ENCODE measurements around the gene MICALL1.
"Not testable (repeated sequence)": the region's sequence is repeated elsewhere in the genome, so short reads cannot be mapped to it uniquely, and the experiment has no call there.

MICALL1 gene

DNA sequence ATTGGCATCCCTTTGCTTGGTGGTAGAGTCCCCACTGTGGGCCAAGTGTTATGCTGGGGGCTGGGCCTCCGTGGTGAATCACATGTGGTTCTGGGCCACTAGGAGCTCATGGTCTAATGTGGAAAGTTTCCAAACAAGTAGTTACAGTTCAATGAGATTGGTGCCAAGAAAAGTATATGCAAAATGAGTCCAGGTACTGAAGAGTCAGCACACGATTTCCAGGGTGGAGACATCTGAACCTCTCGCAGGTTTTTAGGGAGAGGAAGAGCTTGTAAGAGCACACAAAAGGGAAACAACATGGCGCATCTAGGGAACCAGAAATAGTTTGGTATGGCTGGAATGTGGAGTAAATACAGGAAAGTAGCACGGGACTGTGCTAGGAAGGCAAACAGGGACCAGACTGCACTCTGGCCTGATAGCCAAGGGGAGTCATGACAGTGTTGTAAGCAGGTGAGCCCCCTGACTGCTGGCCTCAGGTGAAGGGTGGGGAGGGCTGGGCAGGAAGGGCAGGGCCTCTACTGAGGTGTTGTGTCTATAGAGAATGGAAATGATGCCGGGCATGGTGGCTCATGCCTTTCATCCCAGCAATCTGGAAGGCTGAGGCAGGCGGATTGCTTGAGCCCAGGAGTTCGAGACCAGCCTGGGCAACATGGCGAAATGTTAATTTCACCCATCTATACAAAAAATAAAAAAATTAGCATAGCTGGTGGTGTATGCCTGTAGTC, 60.0 kb downstream of the MICALL1 start:
- no peak for DNase-seq

GRCh38 chr22:37967147-37967546, 61.0 kb downstream of the MICALL1 start:
- no peak for DNase-seq

GRCh38 chr22:37967637-37968451, 61.7 kb downstream of the MICALL1 start:
- DNase-seq: no peak

DNA sequence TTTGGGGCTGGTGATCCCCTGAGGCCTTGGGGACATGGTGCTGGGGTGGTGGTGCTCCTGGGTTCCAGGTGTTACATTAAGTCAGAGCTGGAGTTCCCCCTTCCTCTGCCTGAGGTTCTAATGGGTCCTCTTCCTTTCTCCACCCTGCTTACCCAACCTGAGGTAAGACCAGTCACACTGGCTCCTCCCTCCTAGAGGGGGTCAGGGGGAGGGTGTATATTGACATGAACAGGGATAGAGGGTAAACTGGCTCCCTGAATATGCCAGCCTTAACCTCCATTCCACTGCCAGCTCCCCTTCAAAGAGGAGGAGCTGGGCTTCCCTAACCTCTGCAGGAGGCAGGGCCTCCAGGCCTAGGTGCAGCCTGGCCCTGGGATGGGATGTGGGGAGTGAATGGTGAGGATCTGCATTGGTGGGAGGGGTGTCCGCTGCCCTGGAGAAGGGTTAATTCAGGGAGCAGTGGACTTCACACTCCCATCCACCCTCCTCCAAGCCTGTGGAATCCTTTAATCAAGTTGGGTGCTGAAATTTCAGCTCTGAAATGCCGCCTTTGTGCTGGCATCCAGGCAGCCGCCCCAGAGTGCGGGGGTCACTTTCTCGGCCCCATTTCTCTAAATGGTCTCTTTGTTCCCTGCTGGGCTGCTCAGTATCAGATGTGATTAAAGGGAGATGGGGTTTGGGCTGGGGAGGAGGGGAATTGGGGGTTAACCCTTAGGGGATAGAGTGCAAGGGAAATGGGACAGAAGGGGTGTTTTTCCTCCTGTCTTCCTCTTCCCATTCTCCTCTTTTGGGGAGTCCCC, 62.6 kb downstream of the MICALL1 start:
- no peak for DNase-seq

DNA sequence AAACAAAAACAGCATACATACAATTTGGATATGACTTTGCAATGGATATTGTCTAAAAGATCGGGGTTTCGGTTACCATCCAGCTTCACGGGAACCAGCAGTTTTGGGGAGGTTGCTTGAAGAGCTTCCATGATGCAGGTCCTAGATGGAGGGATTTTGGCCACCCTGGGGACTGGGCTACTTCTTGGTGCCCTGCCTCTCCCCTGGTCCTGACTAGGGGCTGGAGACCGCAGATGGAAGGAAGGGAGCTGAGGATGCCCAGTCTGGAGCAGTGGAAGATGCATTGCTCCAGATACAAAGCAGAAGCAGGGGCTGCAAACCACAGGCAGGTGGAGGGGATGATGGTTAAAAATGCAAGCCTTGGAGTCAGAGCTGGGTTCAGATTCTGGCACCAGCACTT, 64.8 kb downstream of the MICALL1 start:
- no peak for DNase-seq

- DNase-seq: no peak
These were observed 65.7 kb downstream of the MICALL1 start for GRCh38 chr22:37971475-37972434.

DNA sequence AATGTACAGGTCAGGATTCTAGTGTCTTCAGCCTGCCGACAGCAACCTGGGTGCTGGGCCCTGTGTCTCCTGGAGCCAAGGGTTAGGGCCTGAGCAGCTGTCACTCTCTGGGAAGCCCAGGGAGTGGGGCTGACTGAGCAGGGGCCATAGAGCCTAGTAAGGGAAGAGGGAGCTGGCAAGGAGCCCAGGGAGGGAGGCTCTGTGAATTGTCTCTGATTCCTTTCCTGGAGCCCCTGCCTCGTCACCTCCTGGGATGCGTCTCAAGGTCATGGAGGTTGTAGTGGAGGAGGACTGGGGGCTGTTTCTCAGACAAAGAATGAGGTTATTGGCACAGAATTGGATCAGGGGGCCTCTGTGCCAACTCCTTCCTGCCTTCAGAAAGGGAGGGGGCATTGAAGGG, 66.4 kb downstream of the MICALL1 start:
- DNase-seq: no peak

DNA sequence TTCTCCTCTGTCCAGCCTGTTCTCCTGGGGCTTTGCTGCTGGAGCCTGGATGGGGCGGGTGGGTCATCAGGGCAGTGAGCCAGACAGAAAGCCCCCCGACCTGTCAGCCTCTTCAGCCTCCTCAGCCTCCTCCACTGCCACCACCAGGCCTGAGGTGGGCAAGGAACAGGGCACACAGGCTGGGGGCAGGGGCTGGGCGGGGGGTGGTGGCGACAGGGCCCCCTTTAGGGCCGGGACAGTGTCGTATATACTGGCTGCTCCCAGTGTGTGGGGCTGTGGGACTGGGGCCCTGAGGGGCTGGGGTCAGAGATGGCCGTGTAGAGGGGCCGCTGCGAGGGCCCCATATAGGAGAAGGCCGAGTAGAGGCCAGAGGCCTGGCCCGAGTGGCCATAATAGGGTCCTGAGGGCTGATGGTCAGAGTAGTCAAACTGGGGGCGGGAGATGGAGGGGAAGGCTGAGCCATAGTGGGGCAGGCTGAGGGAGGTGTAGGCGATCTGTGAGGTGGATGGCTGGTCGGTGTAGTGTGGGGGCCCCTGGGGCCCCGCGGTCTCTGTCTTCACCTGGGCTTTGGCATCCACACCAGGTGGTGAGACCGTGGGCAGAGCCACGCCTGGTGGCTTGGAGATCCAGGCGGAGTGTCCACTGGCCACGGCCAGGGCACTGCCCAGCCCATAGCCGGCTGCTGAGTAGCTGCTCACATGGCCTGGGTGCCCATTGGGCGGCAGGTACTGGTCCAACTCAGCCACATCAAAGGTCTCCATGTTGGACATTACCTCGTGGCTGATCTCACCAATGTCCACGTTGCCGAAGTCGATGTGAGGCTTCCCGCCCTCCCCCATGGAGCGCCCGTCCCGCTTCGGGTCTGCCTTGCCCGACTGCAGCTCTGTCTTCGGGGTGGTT, 67.4 kb downstream of the MICALL1 start:
- no peak for DNase-seq

DNA sequence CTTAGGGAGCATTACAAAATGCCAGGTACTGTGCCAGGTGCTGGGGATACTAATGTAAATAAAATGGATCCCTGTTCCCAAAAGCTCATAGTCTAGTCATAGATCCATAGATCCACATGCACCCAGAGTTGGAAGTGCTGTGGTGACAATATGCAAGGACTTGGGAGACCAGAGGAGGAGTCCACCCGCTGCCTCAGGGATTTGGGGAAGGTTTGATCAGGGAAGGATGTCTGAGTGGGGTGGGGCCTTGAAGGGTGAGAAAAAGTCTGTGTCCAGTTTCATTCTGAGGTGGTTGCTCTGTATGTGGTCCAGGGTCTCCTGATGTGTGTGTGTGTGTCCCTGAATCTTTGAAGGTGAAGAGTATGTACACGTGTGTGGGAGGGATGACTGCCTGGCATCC, 69.1 kb downstream of the MICALL1 start:
- no peak for DNase-seq

DNA sequence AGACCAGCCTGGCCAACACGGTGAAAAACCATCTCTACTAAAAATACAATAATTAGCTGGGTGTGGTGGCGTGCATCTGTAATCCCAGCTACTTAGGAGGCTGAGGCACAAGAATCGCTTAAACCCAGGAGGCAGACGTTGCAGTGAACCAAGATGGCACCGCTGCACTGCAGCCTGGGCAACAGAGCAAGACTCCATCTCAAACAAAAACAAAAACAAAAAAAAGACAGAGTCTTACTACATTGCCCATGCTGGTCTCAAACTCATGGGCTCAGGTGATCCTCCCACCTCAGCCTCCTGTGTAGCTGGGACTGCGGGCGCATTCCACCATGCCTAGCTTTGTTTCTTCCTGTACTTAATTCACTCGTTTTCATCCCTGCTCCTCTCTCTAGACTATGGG, 69.9 kb downstream of the MICALL1 start:
- not testable (repeated sequence) for DNase-seq

GRCh38 chr22:37976547-37976946, 70.5 kb downstream of the MICALL1 start:
- no peak for DNase-seq

GRCh38 chr22:37979782-37980181, 73.7 kb downstream of the MICALL1 start:
- DNase-seq: no peak

GRCh38 chr22:37981282-37982011, 75.3 kb downstream of the MICALL1 start:
- no peak for DNase-seq

DNA sequence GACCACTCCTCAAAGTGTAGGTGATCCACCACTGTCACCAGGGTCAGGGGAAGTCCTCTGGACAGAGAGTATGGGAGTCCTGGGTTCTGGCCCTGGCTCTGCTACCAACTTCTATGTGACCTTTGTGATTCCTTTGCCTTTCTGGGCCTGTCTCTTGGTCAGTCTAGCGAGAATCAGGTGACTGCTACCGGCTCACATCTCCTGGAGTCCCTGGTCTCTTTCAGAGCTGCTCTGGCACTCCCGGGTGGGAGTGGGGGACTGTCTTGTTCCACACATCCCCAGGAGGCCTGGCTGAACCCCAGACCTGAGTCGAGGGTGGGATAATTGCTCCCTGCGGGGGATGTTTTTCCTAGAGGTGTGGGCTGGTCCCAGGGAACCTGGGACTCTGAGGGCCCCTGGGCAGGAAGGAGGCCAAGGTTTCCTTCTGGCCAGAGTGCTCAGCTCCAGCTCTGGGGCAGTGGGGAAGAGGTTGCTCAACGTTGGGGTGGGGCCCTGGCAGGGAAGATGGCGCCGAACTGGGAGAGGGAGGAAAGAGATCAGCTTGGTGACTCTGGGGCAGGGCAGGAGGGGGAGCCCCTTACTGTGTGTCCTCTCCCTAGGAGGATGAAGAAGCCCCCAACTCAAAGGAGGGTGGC, 76.2 kb downstream of the MICALL1 start:
- no peak for DNase-seq

- no peak for DNase-seq
These were observed 77.1 kb downstream of the MICALL1 start for GRCh38 chr22:37982938-37983859.

DNA sequence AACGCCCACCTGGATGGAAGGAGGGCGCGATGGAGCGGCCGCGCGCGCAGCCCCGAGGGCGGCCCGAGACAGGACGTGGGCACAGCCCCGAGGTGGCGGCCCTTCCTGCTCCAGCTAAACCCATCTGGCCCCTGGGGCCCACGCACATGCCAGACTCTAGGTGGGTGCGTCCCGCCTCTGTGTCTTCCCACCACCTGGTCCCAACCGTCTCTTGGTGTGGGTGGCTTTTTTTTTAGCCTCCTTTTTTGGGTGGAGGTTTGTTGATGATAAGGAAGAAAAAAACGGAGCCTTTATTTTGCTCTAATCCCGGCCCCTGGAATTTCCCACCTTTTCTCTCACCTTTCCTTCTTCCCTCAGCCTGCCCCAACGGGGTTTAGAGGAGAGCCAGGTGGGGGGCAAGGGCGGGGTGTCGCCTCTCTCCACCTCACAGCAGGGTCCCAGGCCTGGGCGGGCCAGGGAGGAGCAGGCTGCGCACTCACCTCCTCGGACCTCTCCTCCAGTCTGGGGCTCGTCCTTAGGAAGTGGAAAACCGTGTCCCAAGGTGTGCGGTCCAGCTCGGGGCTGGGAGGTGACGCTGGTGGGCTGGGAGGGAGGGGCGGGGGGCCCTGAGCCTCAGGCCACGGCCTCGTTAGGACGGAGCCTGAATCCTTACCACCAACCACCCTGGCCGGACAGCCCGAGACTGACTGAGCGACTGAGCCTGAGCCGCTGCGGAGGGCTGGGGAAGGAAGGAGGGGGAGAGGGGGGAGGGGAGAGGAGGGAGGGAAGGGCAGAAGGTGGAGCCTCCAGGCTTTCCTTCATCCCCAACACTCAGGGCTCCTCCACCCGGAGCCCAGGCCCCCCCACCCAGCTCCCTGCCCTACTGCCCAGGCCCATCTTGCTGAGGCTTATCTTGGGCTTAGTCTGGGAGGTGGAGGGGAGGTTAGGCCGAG, 78.0 kb downstream of the MICALL1 start, which contains the start of gene SOX10:
TSS of gene SOX10 (minus strand) at position 696 of the 932 bp plus-strand sequence. CDS start 771 bp downstream, outside the sequence.
- no peak for DNase-seq

DNA sequence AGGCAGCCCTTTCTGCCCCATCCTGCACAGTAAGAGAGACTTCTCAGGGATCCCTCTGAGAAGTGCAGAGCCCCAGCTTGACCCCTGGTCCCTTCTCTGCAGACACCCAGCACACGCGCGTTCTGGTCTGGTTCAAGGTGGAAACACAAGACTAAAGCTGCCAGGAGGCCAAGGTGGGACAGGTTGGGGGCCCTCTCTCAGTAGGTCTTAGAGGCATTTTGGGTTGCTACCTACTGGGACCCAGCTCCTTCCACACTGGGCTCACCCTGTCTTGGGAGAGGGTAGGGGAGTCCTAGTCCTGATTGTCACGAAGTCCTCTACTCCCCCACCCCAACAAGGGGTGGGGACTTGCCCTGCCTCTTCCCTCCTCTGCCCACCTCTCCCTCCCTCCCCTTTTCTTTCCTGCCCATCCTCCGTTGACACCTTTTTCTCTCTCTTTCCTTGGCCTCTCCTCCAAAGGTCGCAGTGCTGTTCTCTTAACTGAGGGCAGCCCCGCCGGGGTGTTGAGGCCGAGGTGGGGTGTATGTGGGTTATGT, 79.0 kb downstream of the MICALL1 start:
- no peak for DNase-seq

Measured in NCI-H510A treated with DMSO at 0.1 percent for 48 hours (cell line).